ENCODE results near the gene CPSF4L. TPM values are rescaled to one million over a fixed set of nuclear protein-coding genes. Genes with fewer than 3 reads are reported as not detected.

CPSF4L gene
- total and polyA plus RNA-seq, 2 of the 13 experiments (the other 11 are each of a cell fraction or from before 2014, with no cell fraction given), result 0.73 to 1.6 TPM

DNA sequence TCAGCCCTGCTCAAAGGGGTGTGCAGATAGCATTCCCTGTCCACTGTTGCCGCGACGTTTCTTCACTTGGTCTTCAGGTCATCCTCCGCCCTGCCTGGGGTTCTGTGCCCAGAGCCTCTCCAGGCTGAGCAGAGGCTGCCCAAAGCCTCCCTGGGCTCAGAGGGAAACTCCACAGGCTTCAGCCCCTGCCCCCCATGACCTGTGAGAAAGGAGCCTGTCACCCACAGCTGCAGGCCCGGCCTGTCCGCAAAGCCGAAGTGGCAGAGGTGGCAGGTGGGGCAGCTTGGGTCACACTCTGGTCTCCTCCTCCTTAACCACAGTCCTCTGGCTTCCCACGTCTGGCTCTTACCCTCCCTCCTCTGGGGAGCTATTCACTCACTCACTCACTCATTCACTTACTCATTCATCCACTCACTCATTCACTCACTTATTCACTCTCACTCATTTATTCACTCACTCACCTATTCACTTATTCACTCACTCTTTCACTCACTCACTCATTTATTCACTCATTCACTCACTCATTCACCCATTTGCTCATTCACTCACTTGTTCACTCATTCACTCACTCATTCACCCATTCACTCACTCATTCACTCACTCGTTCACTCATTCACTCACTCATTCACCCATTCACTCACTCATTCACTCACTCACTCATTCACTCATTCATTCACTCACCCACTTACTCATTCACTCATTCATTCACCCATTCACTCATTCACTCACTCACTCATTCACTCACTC is 7.1 kb upstream of the CPSF4L start (continued):
- TF ChIP-seq ATF6 (CRISPR knock-in tag; conservative IDR thresholded peaks at IDR 0.05) (no peak), ZNF670 (CRISPR knock-in tag; IDR thresholded peaks at IDR 0.05; ENCODE audit: borderline replicate concordance) (no peak), MXD3 (CRISPR knock-in tag; IDR thresholded peaks at IDR 0.05) (no peak), RFX3 (CRISPR knock-in tag; IDR thresholded peaks at IDR 0.05) (no peak), ZNF547 (CRISPR knock-in tag; IDR thresholded peaks at IDR 0.05) (no peak), FOSL1 (CRISPR knock-in tag; IDR thresholded peaks at IDR 0.05; ENCODE audit: borderline replicate concordance) (no peak), ZNF597 (CRISPR knock-in tag; IDR thresholded peaks at IDR 0.05) (no peak), NPAS2 (CRISPR knock-in tag; IDR thresholded peaks at IDR 0.05; ENCODE audit: borderline replicate concordance) (no peak), DRAP1 (CRISPR knock-in tag; IDR thresholded peaks at IDR 0.05) (no peak), SALL1 (CRISPR knock-in tag; IDR thresholded peaks at IDR 0.05) (peak; percentile 57; the same call in 1 of the 2 replicates), PTBP1 (IDR thresholded peaks at IDR 0.05; ENCODE audit: low read depth, low read length, poor library complexity, severe bottlenecking) (no peak), THAP11 (CRISPR knock-in tag; IDR thresholded peaks at IDR 0.05) (no peak), MED8 (CRISPR knock-in tag; IDR thresholded peaks at IDR 0.05; ENCODE audit: insufficient replicate concordance) (no peak)
- TF ChIP-seq, protein P1, sequence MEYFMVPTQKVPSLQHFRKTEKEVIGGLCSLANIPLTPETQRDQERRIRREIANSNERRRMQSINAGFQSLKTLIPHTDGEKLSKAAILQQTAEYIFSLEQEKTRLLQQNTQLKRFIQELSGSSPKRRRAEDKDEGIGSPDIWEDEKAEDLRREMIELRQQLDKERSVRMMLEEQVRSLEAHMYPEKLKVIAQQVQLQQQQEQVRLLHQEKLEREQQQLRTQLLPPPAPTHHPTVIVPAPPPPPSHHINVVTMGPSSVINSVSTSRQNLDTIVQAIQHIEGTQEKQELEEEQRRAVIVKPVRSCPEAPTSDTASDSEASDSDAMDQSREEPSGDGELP (IDR thresholded peaks at IDR 0.05; ENCODE audit: borderline replicate concordance, low read depth), result no peak
- TF ChIP-seq, protein P2, sequence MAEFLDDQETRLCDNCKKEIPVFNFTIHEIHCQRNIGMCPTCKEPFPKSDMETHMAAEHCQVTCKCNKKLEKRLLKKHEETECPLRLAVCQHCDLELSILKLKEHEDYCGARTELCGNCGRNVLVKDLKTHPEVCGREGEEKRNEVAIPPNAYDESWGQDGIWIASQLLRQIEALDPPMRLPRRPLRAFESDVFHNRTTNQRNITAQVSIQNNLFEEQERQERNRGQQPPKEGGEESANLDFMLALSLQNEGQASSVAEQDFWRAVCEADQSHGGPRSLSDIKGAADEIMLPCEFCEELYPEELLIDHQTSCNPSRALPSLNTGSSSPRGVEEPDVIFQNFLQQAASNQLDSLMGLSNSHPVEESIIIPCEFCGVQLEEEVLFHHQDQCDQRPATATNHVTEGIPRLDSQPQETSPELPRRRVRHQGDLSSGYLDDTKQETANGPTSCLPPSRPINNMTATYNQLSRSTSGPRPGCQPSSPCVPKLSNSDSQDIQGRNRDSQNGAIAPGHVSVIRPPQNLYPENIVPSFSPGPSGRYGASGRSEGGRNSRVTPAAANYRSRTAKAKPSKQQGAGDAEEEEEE (CRISPR knock-in tag; IDR thresholded peaks at IDR 0.05; ENCODE audit: borderline replicate concordance), result no peak
- TF ChIP-seq, protein P3, sequence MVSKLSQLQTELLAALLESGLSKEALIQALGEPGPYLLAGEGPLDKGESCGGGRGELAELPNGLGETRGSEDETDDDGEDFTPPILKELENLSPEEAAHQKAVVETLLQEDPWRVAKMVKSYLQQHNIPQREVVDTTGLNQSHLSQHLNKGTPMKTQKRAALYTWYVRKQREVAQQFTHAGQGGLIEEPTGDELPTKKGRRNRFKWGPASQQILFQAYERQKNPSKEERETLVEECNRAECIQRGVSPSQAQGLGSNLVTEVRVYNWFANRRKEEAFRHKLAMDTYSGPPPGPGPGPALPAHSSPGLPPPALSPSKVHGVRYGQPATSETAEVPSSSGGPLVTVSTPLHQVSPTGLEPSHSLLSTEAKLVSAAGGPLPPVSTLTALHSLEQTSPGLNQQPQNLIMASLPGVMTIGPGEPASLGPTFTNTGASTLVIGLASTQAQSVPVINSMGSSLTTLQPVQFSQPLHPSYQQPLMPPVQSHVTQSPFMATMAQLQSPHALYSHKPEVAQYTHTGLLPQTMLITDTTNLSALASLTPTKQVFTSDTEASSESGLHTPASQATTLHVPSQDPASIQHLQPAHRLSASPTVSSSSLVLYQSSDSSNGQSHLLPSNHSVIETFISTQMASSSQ (IDR thresholded peaks at IDR 0.05; ENCODE audit: low read depth), result no peak
- TF ChIP-seq, protein P3 (CRISPR knock-in tag; IDR thresholded peaks at IDR 0.05; ENCODE audit: borderline replicate concordance), result no peak

All from HepG2 (cell line).